ENCODE results near the gene SMIM44.

SMIM44 gene

DNA sequence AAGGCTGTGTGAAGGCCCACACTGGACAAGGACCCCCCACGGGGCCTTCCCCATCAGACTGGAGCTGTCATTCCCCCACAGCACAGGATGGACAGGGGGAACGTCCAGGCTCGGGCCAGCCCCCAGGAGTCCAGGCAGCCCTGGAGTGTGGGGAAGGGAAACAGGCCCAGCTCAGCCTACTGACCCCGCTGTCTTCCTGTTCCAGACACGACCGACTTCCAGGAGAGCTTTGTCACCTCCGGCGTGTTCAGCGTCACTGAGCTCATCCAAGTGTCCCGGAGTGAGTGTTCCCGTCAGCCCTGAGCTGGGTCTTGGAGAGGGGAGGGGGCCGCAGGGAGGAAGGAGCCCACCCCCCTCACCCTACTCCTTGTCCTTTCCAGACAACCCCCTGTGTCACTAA lies 49.9 kb downstream of the SMIM44 start:
- TF ChIP-seq, protein P1, sequence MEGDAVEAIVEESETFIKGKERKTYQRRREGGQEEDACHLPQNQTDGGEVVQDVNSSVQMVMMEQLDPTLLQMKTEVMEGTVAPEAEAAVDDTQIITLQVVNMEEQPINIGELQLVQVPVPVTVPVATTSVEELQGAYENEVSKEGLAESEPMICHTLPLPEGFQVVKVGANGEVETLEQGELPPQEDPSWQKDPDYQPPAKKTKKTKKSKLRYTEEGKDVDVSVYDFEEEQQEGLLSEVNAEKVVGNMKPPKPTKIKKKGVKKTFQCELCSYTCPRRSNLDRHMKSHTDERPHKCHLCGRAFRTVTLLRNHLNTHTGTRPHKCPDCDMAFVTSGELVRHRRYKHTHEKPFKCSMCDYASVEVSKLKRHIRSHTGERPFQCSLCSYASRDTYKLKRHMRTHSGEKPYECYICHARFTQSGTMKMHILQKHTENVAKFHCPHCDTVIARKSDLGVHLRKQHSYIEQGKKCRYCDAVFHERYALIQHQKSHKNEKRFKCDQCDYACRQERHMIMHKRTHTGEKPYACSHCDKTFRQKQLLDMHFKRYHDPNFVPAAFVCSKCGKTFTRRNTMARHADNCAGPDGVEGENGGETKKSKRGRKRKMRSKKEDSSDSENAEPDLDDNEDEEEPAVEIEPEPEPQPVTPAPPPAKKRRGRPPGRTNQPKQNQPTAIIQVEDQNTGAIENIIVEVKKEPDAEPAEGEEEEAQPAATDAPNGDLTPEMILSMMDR (conservative IDR thresholded peaks at IDR 0.05) = no peak
- TF ChIP-seq ZFX (IDR thresholded peaks at IDR 0.05) = no peak
- H3K27ac ChIP-seq = no peak overlapping the region

Data from C4-2B (cell line).